Measurements from ENCODE around the gene GRM8. TPM values are rescaled to one million over a fixed set of nuclear protein-coding genes. Genes with fewer than 3 reads are reported as not detected.

Gene GRM8
- total and polyA plus RNA-seq, 10 of the 15 experiments (the other 5 are each of a cell fraction or from before 2014, with no cell fraction given) = 0.33 to 7.1 (median 0.45) TPM; not detected in 2

DNA sequence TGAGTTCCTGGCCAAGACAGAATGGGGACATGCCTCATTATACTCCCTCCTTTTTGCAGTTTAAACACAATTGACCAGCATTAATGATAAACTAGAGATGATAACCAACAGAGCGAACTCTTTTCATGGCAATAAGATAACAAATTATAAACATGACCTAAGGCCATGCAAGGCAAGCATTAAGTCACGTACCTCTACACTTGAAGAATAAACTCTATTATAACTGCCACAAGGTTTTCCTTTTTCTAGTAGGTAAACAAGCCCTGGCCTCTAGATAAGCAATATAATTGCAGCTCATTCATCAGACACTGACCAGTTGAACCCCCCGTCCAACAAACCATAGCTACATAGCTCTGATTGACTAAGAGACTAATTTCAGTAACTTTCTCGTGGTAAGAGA lies 767.0 kb downstream of the GRM8 start:
- no peaks in the 10 kb centered on the region for H3K79me2 ChIP-seq (ENCODE audit: control insufficient read depth, insufficient read depth, low read length)
- 89% methylated on average over 4 of the region's 4 CpGs for WGBS (ENCODE audit: insufficient coverage, insufficient replicate concordance, low lambda C conversion rate, missing lambda C conversion rate)
- no peak overlapping the region for H3K27ac ChIP-seq (ENCODE audit: control insufficient read depth, insufficient read depth)

More for the DNA sequence above, 767.0 kb downstream of the GRM8 start:
- Histone ChIP-seq H3K4me2 (ENCODE audit: control insufficient read depth, insufficient read depth) (no peak overlapping the region), H3K36me3 (ENCODE audit: control insufficient read depth in 2 of 2, insufficient read depth in 2 of 2, low read length in 1 of 2) (no peaks in the 10 kb centered on the region), H3K9ac (ENCODE audit: control insufficient read depth, insufficient read depth, low read length) (no peak overlapping the region), H4K20me1 (ENCODE audit: control insufficient read depth, insufficient read depth) (no peaks in the 10 kb centered on the region), H3K4me1 (ENCODE audit: control insufficient read depth, insufficient read depth, low read length) (no peaks in the 10 kb centered on the region), H3K4me3 (no peak overlapping the region), H3K9me3 (replicated peaks; ENCODE audit: control insufficient read depth, insufficient read depth, low read length) (peaks cover 1% of the 10 kb centered on the region; the same call in 2 of the 3 replicates), H3K27me3 (replicated peaks in 1 of 2; ENCODE audit: control insufficient read depth in 2 of 2, insufficient read depth in 2 of 2, low read length in 1 of 2) (no peaks in the 10 kb centered on the region), H2AFZ (ENCODE audit: control insufficient read depth, low read depth, low read length) (peak overlapping the region; percentile 34; the same call in 1 of the 2 replicates)
- FAIRE-seq (no peak), DNase-seq (ENCODE audit: low read depth, low spot score) (no peak), ATAC-seq (no peak)
- in situ Hi-C loops (cut with MboI) (no loop called here), intact Hi-C loops (cut with micrococcal nuclease; ENCODE audit: unreplicated experiment) (no loop called here)
- RAD21 ChIA-PET (ENCODE audit: unreplicated experiment) = no interaction called here
- no peak for TF ChIP-seq CBX3 (IDR thresholded peaks at IDR 0.05; ENCODE audit: borderline replicate concordance, low read depth)
- no peak for TF ChIP-seq USF1 (IDR thresholded peaks at IDR 0.05; ENCODE audit: borderline replicate concordance, extremely low read length, insufficient read depth, low read depth, low read length)
- TF ChIP-seq MXI1 (IDR thresholded peaks at IDR 0.05; ENCODE audit: low read depth, low read length) = no peak
- TF ChIP-seq, protein P1, sequence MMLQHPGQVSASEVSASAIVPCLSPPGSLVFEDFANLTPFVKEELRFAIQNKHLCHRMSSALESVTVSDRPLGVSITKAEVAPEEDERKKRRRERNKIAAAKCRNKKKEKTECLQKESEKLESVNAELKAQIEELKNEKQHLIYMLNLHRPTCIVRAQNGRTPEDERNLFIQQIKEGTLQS (IDR thresholded peaks at IDR 0.05; ENCODE audit: borderline replicate concordance, extremely low read depth, low read depth, low read length) = no peak
- no peak for TF ChIP-seq MEF2A (IDR thresholded peaks at IDR 0.05; ENCODE audit: insufficient read depth, low read depth, low read length)
- TF ChIP-seq TCF7 (IDR thresholded peaks at IDR 0.05; ENCODE audit: borderline replicate concordance) = no peak
- TF ChIP-seq, protein P2, sequence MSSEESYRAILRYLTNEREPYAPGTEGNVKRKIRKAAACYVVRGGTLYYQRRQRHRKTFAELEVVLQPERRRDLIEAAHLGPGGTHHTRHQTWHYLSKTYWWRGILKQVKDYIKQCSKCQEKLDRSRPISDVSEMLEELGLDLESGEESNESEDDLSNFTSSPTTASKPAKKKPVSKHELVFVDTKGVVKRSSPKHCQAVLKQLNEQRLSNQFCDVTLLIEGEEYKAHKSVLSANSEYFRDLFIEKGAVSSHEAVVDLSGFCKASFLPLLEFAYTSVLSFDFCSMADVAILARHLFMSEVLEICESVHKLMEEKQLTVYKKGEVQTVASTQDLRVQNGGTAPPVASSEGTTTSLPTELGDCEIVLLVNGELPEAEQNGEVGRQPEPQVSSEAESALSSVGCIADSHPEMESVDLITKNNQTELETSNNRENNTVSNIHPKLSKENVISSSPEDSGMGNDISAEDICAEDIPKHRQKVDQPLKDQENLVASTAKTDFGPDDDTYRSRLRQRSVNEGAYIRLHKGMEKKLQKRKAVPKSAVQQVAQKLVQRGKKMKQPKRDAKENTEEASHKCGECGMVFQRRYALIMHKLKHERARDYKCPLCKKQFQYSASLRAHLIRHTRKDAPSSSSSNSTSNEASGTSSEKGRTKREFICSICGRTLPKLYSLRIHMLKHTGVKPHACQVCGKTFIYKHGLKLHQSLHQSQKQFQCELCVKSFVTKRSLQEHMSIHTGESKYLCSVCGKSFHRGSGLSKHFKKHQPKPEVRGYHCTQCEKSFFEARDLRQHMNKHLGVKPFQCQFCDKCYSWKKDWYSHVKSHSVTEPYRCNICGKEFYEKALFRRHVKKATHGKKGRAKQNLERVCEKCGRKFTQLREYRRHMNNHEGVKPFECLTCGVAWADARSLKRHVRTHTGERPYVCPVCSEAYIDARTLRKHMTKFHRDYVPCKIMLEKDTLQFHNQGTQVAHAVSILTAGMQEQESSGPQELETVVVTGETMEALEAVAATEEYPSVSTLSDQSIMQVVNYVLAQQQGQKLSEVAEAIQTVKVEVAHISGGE (CRISPR knock-in tag; IDR thresholded peaks at IDR 0.05) = no peak
- no peak for TF ChIP-seq SPI1 (IDR thresholded peaks at IDR 0.05; ENCODE audit: borderline replicate concordance, insufficient read depth, low read depth, low read length)
- no peak for TF ChIP-seq IRF3 (IDR thresholded peaks at IDR 0.05)
- TF ChIP-seq, protein P3, sequence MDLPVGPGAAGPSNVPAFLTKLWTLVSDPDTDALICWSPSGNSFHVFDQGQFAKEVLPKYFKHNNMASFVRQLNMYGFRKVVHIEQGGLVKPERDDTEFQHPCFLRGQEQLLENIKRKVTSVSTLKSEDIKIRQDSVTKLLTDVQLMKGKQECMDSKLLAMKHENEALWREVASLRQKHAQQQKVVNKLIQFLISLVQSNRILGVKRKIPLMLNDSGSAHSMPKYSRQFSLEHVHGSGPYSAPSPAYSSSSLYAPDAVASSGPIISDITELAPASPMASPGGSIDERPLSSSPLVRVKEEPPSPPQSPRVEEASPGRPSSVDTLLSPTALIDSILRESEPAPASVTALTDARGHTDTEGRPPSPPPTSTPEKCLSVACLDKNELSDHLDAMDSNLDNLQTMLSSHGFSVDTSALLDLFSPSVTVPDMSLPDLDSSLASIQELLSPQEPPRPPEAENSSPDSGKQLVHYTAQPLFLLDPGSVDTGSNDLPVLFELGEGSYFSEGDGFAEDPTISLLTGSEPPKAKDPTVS (IDR thresholded peaks at IDR 0.05; ENCODE audit: low read depth, low read length) = no peak
- no TSS peak for BruUV-seq (replicated peaks)
- POLR2A ChIA-PET = no interaction called here
- CTCF ChIA-PET = no interaction called here
- SMC1A ChIA-PET (ENCODE audit: uncharacterized antibody, unreplicated experiment) = interaction anchor here (0.8 to 2.2 kb wide), 3 partner anchors 8 to 69 kb away, joined by 3 to 12 read pairs (median 4); no protein-coding TSS in a partner anchor

Data from GM12878 (cell line).